NK-92 (cell line): Measurements from ENCODE around the gene A2M.
"Not testable (repeated sequence)": the region's sequence is repeated elsewhere in the genome, so short reads cannot be mapped to it uniquely, and the experiment has no call there.

ENCODE experiments used
- DNase-seq: peaks from one replicate; lab custom pipeline; 2025; ENCODE audit not compliant: unreplicated experiment; lab: John Stamatoyannopoulos, UW

A2M gene

DNA sequence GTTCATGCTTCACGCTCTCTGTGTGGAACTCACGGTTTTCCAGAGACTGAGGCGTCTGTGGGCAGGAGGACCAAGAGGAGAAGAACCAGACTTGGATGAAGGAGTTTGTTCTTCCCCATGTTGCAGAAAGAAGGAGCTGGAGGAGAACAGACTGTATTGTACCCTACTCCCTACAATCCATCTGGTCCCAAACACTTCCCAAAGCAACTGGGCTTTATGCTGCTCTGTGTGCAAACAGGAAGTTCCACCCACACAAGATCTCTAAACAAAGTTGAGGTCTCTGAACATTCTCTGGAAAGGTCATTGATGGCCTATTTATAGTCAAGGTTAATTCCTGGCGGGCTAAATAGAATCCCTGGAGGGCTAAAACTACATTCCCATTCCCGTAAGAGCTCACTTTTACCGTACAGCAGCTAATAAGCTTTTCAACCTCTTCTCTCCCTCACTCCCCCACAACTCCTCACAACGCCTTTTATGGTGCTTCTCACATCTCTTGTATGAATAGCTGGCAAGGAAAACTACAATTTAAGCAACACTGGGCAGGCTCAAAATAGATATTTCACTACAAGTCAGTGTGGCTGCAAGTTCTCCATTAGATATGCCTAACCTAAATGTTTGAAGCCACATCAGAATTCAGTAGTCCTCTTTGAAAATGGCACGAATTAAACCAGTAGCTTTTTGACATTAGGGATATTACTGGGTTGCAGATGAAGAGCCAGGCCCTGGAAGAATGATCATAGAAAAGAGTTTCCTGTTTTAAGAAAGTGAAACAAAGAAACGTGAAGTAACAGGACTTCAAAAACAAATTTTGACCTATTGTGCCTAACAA, at the start of gene A2M:
A2M (minus strand) TSS at position 189 of the 829 bp plus-strand sequence; CDS start at position 119, 70 bp downstream.
- no peak for DNase-seq

- no peak for DNase-seq
Observed at GRCh38 chr12:9163392-9163791, 47.7 kb upstream of the A2M start.

DNA sequence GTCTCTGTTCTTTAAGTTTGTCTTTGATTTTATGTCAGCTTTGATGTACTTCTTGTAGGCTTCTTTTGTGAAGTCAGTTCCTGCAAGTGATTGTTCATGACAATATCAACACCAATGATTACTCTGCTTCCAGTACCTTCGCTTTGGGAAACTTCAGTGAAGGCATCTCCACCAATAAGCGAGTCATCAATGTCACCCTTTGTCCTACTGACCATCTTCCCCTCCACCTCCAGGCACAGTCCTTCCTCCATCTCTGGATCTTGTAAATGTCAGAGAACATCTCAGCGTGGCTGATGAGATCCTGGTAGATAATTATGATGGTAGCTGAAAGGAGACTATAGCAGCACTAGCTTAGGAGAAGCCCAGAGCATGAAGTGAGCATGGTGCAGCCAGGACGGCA, 40.4 kb upstream of the A2M start:
- no peak for DNase-seq

DNA sequence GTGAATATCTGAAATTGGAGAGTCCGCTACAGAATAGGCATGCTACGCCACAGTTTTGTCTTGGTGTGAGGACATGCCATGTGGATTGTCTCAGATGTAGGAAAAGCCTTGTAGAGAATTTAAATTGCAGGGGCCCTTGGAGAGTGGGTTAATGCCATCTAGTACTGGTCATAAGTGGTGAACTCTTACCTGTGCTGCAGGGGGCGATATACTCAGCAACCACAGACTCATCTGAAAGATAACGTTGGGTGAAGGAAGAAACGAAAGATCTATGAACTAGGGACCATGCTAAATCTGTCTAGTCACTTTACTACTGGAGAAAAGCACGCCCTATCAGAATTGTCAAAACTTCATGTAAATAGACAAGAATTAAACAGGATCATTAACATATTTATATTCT, 33.7 kb upstream of the A2M start:
- no peak for DNase-seq

DNA sequence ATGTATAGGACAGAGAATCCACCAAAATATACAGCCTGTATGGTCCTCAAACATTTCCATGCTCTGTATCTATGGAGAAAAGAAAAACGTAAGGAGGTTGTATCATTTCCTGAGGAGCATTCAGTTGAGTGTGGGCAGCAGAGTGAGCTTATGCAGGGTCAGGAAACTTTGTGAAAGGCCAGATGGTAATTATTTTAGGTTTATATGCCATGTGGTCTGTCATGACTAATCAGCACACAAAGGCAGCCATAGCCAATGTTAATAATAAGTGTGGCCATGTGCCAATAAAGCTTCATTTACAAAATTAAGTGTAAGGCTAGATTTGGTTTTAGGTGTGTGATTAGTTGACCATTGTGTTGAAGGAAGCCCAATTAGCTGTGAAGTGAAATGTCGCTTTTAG, 33.2 kb upstream of the A2M start:
- no peak for DNase-seq

GRCh38 chr12:9147461-9147860, 31.7 kb upstream of the A2M start:
- no peak for DNase-seq

- DNase-seq = no peak
Observed at GRCh38 chr12:9144730-9145106, 29.0 kb upstream of the A2M start.

DNA sequence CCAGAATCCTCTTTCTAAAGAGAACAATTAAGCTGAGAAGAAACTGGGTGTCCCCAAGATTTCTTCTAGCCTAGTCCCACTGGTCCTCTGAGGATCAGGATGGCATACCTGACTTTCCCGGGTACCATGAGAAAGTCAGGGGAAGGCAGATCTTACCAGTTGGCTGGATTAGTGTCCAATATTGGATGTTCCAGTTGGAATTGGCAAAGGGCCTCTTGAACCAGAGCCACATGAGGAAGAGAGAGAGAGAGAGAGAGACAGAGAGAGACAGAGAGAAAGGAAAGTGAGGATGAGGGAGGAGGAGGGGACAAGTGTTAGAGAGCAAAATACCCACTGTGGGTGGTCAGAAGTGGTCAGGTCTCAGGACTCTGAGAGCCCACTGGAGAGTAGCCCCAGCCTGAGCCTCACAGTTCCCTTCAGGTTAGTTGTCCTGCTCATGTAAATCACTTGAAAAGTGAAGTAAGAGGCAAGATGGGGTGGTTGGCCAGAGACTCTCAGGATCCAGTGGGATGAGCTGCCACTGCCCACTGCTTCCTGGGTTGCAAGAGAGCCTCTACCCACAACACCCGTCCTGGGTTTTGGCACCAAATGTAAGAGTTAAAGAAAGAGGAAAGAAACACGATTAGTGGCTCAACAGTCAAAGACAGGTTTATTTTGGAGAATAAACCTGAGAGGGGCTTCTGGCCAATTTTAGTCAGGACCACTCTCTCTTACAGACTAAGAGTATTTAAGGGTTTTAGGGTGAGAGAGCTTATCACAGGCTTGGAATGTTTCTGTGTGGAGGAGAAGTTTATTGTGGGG, 28.4 kb upstream of the A2M start:
- no peak for DNase-seq

DNA sequence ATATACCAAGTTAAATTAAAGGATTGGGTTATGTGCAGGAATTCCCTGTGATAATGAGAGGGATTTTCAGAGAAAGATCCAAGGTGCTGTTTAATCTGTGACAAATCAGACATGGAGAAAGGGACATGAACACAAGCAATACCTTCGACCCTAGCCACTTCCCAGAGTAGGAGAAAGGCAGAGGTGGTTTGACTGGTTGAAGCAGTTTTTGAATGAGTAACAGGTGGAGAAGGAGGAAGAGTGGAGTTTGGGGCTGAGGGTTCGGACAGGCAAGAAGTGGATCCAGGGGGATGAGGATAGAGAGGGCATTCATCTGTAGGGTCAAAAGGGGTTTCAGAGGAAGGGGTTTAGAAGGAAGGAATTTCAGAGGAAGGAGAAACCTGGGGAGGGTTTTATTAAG, 27.4 kb upstream of the A2M start:
- no peak for DNase-seq

GRCh38 chr12:9139588-9140290, 24.0 kb upstream of the A2M start:
- not testable (repeated sequence) for DNase-seq

DNA sequence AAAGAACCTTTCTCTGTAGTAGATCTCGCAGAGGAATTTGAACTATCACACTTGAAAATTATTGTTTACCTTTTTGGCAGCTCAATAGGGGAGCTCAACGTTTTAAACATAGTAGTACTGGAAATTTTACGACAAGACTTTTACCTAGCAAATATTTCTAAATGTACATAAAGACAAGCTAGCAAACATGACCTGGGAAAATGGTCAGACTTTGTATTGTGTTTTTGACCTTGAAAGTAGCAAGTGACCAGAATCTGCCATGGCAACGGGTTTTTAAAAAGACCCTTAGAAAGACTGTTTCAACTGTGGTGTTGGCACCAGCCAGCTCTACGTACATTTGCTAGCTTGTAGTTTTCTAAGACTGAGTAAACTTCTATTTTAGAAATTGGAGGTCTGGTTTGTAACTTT, 20.2 kb upstream of the A2M start:
- no peak for DNase-seq

DNA sequence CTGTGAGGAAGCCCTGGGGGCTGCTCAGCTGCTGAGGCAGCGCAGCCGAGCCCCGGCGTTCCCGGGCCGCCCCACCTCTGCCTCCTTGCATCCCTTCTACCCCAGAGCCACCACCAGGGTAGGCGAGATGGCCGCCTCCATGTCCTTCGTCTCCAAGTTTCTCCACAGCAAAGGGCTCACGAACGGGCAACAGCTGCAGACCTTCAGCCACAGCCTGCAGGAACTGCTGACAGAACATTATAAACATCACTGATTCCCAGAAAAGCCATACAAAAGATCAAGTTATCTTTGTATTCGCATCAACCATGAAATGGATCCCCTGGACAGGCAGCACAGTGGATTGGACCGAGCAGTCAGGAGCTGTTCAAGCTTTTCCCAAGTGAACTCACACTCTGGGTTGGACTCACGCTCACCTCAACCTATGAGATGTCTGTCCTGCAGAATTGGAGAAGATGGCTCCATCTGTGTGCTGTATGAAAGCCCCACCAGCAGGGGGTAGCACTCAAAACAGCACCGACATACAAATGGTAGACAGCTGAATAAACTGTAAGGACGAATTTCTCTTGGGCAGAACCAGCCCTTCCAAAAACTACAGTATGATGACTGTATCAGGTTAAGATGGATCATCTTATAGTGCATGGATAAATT, 19.4 kb upstream of the A2M start:
- DNase-seq = no peak

GRCh38 chr12:9133216-9133916, 17.6 kb upstream of the A2M start:
- no peak for DNase-seq

GRCh38 chr12:9132008-9132535, 16.4 kb upstream of the A2M start:
- DNase-seq = no peak

DNA sequence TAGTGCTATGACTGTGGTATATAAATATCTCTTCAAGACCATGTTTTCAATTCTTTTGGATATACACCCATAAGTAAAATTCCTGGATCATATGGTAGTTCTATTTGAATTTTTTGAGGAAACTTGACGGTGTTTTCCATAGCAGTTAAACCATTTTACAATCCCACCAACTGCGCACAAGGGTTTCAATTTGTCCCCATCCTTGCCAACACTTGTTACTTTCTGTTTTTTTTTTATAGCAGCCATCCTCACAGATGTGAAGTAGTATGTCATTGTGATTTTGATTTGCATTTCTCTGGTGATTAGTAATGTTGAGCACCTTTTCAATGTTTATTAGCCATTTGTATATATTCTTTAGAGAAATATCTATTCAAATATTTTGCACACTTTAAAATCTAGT, 14.5 kb upstream of the A2M start:
- DNase-seq = no peak

GRCh38 chr12:9127936-9128663, 12.4 kb upstream of the A2M start:
- DNase-seq = no peak

DNA sequence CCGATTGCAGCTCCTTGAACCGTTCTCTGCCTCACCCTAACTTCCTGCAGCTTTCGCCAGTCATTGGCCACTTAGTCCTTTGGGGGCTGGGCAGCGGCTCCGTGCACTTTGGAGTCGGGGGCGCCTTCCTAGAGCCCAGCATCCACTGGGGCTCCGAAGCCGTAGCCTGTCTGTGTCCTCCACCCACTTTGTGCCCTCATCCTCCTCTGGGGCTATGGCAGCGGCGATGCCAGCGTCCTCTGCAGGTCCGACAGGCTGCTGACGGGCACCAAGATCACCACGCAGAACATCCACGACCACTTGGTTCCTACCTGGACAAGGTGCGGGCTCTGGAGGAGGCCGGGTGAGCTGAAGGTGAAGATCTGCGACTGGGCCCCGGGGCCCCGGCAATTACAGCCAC, 11.8 kb upstream of the A2M start:
- DNase-seq = no peak

- no peak for DNase-seq
Observed at GRCh38 chr12:9124383-9125031, 8.8 kb upstream of the A2M start.

DNA sequence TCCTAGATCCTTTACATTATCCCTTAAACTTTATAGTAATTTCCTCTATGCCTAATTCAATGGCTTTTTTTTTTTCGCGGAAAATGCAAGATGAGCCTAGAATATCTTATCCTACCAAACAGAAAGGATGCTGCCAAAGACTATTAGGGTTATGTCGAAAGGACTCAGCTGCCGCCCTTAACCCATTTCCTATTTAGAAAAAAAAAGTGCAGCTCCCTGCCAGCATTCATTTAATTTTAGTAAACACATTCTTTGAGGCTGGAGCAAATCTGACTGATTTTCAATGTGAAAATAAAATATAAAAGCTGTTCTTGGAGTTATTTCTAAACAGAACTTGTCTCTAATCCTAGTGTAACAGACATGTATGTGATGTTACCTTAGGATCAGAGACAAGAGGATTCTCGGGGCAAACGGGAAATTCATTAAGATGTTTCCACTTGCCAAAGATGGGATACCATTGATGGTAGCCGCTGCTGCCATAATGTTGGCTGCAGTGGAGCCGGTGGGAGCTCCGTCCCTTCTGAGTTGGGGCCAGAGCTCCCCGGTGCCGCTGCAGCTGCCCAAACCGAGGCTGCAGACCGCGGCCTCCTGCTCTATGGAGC, 8.2 kb upstream of the A2M start:
- DNase-seq = no peak
